ENCODE results near the gene MCM10. TPM values are rescaled to one million over a fixed set of nuclear protein-coding genes. Genes with fewer than 3 reads are reported as not detected.
"Not testable (repeated sequence)": the region's sequence is repeated elsewhere in the genome, so short reads cannot be mapped to it uniquely, and the experiment has no call there.

MCM10 gene
- total RNA-seq, 2 experiments from 2014 or later: 90.8 to 90.9 TPM

GRCh38 chr10:13239923-13240322 lies 78.6 kb downstream of the MCM10 start:
- POLR2A ChIA-PET: no interaction called here
- CTCF ChIA-PET: interaction anchor here (0.7 kb wide), 1 partner anchor 203 kb away, joined by 5 read pairs; no protein-coding TSS in a partner anchor

- POLR2A ChIA-PET: no interaction called here
- CTCF ChIA-PET: no interaction called here
Observed at GRCh38 chr10:13241613-13242012, 80.3 kb downstream of the MCM10 start.

- CTCF ChIA-PET, POLR2A ChIA-PET: not testable (repeated sequence)
Observed at GRCh38 chr10:13242260-13242659, 80.9 kb downstream of the MCM10 start.

GRCh38 chr10:13247246-13247645 lies 85.9 kb downstream of the MCM10 start:
- ChIA-PET POLR2A (interaction anchor here (0.6 kb wide), 1 partner anchor 70 kb away, joined by 4 read pairs; no protein-coding TSS in a partner anchor), CTCF (no interaction called here)

GRCh38 chr10:13247784-13248183 lies 86.4 kb downstream of the MCM10 start:
- POLR2A ChIA-PET: no interaction called here
- CTCF ChIA-PET: no interaction called here

- CTCF ChIA-PET: no interaction called here
Observed at GRCh38 chr10:13253726-13254125, 92.4 kb downstream of the MCM10 start.

GRCh38 chr10:13256627-13257026 lies 95.3 kb downstream of the MCM10 start:
- CTCF ChIA-PET: no interaction called here

More at GRCh38 chr10:13253726-13254125, 92.4 kb downstream of the MCM10 start:
- POLR2A ChIA-PET: no interaction called here

GRCh38 chr10:13257621-13258140 lies 96.3 kb downstream of the MCM10 start:
- CTCF ChIA-PET: no interaction called here
- POLR2A ChIA-PET: no interaction called here

More at GRCh38 chr10:13256627-13257026, 95.3 kb downstream of the MCM10 start:
- POLR2A ChIA-PET: no interaction called here

Other genes with a start within 250 kb of the MCM10 start
- not detected for gene CCDC3, start 159.8 kb upstream of the MCM10 start, total RNA-seq
- gene OPTN, start 61.4 kb upstream of the MCM10 start, total RNA-seq: 10 to 100 TPM; 44.0 to 49.5 TPM
- not detected for gene UCMA, start 72.8 kb downstream of the MCM10 start, total RNA-seq
- gene PHYH, start 138.5 kb downstream of the MCM10 start, total RNA-seq: 10 to 100 TPM; 15.6 to 17.0 TPM
- 10 to 100 TPM; 55.2 to 58.1 TPM for gene SEPHS1, start 186.7 kb downstream of the MCM10 start, total RNA-seq